Measurements from ENCODE around the gene ZSWIM8.
A peak's percentile ranks its signal among the peaks of the same experiment; 100 is the strongest.

DNA sequence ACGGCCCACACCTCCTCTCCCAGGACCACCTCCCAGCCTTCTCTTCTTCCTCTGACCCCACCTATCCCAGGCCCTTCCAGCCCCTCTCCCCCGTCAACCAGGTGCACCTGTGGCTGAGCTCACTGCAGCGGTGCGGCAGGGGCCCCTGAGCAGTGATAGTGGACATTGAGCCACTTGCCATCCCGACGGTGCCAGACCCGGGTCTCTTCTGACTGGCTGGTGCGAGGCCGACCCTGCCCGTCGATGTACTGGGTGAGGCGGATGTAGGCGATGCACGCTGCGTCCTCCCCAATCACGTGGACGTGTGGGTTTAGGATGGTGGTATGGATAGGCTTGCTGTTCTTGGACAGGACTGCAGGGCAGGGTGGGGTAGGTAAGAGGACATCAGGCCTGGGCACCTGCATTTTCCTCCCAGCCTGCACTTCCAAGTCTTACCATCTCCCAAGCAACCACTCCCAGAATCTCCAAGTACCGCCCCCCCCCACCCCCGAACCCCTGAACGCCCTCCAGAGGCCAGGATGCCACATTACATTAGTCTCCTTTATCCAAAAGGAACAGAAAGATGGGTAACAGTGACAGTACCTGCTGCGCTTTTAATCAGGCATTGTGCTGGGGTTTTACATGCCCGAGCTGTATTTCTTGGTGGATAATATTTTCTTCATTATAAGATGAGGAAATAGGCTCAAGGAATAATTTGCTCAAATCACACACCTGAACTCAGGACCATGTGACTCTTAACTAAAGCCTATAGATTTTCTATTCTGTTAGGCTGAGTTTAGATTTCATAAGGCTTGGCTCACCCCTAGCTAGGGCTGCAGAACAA lies 29.7 kb downstream of the ZSWIM8 start:
- TF ChIP-seq CTCF (conservative IDR thresholded peaks at IDR 0.05) (peak; percentile 60), ZFX (IDR thresholded peaks at IDR 0.05) (no peak)
